Muscle of arm (tissue), 12 donors: ENCODE measurements around the gene TMA7. TPM values are rescaled to one million over a fixed set of nuclear protein-coding genes. Genes with fewer than 3 reads are reported as not detected.

Source experiments
- DNase-seq: peaks from one replicate; pipeline ENCODE4 v3.0.0-alpha.2; 2013
- polyA plus RNA-seq, 12 donors: library from polyadenylated mRNA; unstranded; fragments of 120-200 nt; gene quantifications; one replicate each; pipeline ENCODE4 v1.2.1, GENCODE V29; 2013; ENCODE audit not compliant: insufficient read length in 12 of 12

The TMA7 gene
- polyA plus RNA-seq, 12 donors = 164 to 331 (median 188) TPM; not detected in 1

DNA sequence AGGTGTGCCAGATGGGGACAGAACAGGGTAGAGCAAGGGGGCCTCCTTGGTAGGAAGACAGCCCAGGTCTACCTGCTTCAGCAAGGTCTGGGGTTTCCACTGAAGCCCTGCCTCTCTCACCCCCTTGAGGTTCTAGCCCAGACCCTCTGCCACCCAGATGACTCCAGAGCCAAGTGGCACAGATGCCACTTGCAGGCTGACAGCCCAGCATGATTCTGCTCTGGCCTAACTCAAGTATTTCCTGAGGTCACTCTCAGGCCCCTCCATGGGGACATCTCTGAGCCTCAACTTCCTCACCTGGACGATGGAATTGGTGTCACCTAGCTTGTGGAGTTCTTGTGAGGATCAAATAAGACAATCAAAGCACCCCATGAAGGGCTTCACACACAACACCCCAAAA lies 34.1 kb upstream of the TMA7 start:
- no peak for DNase-seq

DNA sequence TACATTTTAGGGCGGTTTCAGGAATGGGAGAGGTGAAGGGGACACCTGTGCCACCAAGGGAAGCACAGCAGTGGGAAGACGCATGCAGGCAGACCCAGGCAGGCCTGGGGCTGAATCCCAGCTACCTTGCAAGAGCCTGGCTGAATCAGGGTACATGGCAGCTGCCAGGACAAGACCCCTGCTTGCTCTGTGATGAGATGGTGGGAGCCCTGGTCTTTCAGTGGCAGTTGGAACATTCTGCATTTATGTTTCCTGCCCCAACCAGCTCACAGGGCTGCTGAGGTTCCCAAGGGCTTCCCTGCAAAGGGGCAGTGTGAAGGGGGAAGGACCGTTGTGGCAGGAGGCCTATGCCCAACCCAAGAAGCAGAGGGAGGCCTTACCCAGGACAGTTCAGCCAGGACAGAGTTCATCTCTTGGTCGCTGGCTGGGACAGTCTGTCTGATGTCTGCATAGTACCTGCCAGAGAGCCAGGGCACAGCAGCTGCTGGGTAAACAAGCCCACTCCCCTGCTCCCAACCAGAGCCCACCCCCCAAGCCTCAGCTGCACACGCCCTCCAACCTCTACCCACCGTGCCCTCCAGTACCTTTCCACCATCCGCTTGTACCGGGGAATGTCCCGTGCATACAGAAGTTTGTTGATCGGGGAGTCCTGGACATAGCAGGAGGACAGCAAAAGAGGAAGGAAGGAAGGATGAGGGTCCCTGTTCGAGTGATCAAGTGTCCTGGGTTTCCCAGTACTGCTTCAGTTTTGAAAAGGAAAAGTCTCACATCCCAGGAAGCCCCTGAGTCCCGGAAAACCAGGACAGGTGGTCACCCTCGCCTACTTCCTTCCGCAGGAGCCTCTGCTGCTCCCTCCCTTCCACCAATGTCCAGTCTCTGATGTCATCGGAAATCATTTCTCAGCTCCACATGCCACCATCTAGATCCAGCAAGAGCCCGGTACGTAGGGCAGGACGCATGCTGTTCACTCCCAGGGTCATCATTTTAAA lies 33.3 kb upstream of the TMA7 start:
- no peak for DNase-seq

DNA sequence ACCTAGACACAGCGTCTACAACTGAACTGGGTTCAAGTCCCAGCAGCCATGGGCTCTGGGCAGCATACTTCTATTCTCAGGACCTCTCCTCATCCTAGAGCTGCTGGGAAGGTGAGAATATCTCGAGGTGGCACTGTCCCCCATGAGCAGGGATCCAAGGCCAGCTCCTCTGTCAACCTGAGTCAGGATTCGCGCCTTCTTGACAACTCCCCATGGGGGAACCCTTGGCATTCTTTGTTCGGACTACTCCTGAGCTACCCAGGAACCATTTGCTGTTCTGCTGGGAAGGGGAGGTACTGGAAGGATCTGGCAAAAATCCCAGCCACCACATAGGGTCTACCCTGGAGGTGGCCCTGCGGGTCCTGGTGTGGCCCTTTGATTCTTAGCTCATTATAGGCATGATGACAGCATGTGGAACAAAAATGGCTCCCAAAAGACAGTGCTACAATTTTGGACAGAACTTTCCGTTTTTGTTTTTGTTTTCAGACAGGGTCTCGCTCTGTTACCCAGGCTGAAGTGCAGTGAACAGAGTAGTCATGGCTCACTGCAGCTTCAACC lies 32.4 kb upstream of the TMA7 start:
- no peak for DNase-seq

DNA sequence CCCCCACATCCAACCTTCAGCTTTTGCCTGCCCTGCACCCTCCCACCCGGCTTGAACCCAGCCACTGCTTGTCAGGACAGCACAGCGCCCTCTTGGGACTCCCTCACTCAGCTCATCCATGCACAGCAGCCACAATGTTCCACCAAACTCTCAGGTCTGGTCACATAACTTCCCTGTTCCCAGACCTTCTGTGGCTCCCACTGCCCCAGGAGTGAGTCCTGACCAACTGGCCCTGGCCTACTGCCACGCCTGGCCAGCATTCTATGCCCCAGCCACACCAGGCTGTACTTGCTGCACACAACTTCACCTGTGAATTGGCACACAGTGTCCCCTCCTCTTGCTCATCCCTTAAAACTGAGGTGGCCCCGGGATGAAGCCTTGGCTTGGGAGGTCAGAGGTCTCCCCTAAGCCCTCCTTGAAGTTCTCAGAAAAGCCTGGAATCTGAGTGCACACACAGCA lies 31.2 kb upstream of the TMA7 start:
- no peak for DNase-seq

DNA sequence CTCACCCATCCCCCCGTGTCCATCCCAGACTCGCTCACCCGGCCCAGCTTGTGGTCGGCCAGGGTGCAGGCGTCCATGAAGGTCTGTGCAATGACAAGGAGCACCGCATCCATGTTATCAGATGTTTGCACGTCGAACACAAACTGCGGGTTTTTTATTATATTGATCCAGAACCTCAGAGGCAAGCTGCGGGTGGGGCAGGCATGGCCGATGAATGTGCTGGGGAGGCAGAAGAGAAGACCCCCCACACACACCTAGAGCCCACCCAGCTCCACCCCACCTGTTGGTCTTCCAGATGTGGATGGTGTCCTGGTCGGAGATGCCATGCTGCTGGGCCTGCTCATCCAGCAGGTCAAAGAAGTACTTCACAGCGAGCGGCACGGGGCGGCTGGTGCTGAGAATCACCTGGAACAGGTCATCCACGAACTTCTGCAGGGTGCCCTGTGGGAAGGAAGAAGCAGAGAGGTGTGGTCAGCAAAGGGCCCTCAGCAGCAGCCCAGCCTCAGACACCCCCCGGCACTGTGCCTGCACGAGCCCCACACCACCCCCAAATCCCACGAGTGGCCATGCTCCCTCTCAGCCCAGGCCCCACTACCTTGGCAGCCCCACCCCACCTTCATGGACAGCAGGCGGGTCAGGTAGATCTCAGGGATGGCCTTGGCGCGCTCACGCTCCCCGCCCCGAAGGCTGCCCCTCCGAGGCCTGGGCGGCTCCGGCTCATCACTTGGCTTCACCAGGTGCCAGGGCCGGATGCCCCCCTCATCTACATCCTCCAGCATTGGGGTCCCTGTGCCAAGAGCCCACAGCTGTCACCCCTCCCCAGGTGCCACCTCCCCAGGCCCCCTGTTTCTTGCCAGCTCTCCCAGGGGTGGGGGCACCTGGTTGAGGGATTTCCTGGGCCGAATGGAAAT lies 30.5 kb upstream of the TMA7 start:
- no peak for DNase-seq

DNA sequence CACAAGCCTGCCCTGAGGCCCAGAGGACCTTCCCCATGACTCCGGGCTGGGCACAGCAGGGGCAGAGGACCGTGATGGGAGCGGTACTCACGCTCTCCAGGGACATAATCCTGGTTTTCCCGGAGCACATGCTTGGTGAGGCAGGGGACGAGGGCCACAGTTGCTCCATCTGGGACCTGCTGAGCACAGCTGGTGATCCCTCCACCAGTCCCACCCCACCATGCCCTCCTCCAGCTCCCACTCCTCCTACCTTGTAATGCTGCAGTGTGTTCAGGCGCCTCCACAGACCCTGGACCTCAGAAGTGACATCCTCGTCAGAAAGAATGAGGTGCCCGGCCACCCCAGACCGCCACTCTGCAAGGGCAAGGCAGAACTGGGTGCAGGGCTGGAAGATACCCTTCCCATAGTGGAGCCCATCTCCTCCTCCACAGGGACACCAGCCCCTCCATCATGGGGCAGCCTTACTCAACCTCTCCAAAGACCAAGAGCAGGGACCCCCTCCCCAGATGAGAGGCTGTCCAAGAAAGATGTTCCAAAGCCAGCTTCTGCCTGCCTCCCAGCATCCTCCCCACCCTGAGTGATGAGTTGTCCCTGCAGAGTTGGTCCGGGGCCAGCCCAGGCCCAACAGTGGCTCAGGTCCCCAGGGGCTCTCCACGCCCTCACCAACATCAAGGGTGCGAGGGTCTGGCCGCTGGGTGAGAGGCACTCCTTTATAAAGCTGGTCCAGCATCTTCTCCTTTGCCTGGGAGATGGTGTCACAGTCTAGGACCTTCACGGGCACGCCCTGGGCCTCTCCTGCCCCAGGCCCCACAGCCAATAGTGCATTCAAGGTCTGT lies 29.6 kb upstream of the TMA7 start:
- no peak for DNase-seq

DNA sequence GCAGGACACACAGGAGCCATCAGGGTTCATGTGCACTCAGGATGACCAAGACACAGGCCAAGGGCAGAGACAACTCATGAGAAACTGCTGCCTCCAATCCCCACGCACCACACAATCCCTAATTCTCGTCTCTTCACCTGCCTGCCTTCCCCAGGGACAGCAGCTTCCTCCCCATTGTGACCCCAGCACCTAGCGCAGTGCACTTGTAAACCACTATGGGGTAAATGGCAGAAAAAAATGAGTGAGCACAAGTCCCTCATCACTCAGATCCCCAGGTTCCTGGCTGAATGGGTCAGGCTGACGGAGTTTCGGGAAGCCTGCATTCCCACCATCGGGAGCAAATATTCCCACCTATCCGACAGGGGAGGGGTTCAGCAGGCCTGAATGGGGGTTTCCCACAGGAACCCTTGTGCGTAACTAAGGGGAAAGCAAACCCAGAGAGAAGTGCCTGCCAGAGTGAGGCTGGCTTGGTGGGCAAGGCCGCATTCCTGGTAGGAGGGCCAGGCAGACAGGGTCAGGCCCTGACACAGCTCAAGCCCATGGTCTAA lies 28.9 kb upstream of the TMA7 start:
- DNase-seq = no peak

DNA sequence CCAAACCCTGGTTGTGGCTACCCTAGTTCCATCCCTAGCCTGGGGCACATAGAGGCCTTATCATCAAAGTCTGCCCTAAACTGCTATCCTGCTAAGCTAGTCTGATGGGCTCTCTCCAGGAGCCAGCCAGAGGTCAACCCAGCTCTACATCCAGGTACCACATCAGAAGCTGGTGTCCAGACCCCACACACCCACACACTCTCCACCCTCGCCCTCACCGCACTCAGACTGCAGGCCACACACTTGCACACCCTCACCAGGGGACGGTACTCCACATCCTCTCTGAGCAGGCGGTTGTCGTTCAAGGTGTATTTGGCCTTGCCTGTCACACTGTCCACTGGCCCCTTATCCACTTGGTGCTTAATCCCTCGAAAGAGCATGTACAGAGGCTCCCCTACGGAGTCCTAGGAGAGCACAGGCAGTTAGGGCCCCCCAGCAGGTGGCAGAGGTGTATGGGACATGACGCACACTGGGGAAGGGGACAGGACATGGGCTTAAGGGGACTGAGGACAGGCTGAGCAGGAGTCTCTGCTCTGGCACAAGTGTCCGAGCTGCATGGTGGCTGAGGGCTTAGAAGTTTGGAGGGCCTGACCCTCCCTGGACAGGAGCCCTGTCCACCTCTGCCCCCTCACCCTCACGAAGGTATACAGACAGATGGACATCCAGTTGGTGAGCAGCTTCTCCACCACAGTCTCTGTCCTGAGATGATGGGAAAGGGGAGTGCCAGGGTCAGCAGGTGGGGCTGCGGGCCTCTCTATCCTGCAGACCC lies 28.3 kb upstream of the TMA7 start:
- DNase-seq = no peak

DNA sequence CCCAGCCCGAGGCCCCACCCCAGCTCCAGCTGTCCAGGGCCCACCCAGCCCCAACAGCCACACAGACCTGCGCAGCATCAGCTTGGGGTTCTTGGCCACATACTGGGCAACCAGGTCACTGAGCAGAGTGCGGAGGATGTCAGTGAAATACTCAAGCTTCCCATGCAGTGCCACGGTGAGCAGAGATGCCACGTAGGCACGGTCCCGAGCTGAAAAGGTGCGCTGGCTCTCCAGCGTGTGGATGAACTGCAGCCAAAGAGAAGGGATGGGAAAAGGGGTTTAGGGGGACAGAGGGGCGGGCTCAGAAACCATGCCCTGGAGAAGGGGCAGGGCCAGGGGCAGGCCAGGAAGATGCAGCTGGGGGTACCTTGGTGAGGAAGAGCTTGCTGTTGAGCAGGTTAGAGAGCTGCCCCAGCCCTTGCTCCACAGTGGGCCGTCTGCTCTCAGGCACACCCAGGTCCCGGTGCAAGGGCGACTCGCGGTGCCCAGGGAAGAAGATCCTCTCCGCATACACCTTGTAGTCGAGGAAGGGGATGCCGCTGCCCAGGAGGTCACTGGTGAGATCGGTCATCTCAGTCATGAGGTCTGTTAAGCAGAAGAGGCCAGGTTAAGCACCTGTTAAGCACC lies 27.6 kb upstream of the TMA7 start:
- DNase-seq = no peak

DNA sequence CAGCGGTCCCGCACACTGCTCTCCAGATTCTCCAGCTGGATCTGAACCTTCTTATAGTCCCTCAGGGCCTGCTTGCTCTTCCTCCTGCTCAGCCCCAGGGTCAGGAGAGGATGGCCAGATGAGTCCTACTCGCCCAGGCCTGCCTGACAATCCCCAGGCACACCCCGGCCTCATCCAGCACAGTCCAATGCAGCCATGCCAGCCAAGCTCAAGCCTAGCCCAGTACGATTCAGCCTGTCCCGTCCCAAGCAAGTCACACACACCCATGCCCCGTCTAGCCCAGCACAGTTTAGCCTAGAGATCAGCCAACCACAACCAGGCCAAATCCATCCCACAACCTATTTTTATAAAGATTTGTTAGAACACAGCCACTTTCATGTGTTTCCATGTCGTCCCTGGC lies 27.0 kb upstream of the TMA7 start:
- no peak for DNase-seq

DNA sequence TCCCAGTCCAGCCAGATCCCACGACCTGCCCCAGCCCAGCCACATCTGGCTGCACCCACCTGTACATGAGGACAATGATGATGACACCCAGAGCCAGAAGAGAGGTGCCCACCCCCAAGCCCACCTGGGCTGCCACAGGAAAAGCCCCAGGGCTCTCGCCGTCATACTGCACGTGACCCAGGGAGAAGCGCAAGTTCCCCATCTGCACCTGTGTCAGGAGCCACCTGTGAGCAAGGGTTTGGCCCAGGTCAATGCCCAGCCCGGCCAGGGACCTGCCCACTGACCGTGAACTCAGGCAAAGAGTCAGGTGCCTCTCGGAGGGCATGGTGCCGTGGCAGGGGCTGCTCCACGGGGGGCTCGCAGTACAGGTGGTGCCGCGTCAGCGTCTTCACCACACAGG lies 26.4 kb upstream of the TMA7 start:
- DNase-seq = no peak

DNA sequence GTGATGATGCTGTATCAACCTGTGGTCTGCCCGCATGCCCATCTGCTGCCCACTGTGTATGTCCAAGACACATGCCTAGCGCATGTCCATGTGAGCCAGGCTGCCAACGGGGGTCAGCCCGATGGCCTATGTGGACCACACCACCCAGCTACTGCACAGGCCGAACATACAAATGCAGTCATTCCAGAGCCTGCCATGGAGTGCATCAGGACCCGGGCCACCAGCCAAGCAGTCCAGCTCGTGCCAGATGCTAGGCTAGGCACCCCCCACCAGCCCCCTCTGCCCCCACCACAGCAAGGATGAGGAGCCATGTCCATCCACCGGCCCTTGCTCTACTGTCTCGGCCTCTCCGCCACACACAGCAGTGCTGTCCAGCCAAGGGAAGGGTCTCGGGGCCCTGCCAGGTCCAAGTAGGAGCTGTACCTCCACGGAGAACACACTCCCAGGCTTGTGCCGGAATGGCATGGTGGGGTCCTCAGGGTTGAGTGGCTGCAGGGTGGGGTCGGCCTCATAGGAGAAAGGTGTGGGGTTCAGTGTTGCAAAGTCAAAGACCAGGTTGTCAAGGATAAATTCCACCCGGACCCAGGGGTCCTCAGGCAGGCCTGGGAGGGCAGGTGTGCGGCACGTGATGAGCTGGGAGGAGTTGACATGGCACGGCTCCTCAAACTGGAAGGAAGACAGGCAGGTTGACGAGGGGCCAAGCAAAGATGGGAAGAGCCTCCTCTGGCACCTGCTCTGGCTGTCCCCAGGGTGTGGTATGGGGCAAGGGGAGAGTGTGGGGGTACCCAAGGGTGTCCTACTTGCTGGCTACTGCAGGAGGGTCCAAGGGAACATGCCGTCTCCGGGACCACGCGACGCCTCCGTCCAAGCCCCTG lies 25.4 kb upstream of the TMA7 start:
- no peak for DNase-seq

DNA sequence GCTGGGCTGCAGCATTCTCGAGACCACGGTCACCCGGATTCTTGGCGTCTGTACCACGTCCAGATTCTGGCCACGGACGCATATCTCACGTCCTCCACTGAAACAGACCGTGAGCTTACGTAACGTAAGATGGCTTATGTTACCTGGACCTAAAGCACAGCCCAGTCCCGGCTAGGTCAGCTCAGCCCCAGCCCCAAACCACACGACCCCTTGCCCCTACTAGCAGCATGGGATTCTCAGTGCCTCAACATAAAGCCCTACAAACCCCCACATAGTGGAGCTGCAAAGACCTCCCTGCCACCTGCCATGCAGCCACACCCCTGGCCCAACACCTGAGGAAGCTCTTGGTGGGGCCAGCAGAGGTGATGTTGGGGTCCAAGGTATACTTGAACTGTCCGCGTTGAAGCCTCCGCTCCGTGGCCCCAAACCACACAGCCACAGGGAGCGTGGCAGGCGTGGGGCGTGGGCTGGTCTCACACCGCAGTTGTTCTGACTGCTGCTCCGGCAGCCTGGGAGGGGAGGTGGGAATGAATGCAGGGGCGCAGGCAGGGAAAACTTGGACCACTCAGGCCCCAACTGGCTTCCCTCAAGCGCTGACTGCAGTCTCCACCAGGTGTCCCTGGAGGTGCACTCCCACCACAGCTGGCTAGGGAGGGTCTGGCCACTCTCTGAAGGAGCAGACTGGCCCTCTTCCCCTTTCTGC lies 24.7 kb upstream of the TMA7 start:
- no peak for DNase-seq

DNA sequence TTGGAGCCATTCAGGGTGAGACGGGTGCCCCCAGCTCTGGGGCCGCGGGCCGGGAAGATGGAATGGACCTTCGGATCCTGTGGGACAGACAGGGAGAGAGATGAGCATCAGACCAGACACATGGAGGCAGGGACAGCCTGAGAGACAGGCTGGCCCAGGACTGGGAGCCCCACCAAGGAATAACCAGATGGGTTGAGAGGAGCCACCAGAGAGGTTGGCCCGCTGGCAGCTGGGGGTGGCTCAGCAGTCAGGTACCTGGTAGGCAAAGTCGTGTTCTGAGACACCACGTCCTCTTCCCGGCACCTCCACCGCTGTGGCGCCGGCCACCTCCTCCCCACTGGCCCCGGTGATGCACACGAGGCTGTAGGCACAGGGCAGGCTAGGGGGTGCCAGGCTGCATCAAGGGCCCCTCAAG lies 24.0 kb upstream of the TMA7 start:
- no peak for DNase-seq

DNA sequence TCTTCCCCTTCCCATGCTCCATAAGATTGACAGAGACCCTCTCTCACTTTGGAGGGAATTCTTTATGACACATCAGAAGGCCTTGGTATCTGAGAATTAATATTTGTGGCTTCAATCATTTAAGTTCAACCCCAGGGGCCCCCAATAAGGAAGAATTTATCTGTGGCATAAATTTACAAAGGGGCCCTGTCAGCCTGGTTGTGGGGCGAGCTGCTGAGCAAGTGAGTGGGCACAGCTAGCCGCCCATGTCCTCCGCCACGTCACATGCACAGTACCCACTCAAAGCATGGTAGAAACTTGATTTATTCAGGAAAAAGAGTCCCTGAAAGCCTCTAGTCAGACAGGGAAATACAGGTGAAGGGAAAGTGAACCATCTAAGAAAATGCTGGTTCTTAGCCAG lies 23.5 kb upstream of the TMA7 start:
- no peak for DNase-seq

DNA sequence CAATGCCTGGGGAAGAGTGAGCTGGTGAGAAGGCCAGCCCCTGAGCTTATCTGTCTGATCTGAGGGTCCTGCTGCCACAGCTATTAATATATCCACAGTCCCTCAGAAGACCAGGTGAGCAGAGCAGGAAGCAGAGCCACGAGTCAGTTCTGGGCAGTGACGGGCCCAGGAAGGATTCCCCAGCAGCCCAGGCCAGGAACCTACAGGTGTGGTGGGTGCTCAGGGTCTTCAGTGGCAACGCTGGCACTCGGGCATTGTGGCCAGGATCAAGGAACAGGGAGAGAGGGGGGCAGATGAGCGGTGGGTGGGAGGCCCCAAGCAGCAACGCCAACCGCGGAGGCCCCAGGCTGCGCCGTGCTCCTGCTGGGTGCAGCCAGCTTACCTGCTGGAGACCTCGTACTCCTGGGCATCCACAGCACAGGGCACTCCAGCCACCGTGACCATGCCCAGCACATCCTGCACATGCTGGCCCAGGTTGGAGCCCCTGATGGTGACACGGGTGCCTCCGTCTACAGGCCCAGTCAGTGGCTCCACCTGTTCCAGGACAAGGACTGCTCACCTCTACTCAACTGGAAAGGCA lies 22.4 kb upstream of the TMA7 start:
- DNase-seq = no peak

DNA sequence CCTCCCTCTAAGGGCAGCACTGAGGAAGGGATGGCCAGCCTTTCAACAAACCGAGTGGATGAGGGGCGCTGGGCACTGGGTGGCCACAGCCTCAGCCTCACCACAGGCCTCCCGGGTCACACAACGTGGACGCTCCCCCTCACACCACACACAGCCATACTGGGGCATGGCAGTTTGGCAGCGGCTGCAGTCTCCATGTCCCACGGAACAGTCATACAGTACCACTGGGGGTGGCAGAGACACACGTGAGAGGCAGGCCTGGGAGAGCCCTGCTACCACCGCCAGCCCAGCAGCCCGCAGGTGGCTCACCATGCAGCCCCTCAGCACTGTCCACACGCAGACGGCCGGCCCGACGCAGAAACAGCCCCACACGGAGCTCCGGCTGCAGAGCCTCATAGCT lies 21.9 kb upstream of the TMA7 start:
- DNase-seq = no peak

DNA sequence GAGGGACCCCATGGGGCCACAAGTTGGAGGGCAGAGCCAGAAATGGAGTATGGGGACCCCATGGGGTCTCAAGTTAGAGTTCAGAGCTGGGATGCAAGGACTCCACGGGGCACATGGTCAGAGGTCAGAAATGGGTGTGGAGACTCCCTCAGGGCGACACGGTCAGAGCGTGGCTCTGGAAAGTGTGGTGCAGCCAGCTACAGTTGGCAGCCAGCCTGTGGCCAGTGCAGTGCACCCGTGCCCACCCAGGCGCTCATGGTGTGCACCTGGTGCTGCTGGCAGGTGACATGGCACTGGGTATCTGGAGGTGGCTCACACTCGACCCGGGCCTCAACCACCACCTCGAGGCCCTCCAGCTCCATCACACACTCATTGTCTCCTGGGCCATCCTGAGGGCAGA lies 21.4 kb upstream of the TMA7 start:
- DNase-seq = no peak
